CD4-positive, alpha-beta memory T cell (primary cell): Measurements from ENCODE around the gene ARID1B. TPM values are rescaled to one million over a fixed set of nuclear protein-coding genes. Genes with fewer than 3 reads are reported as not detected.

Experiments used
- CTCF ChIA-PET: fragments of 350-600 bp; sonication (Branson Sonifier 250); formaldehyde crosslinking; loops from one replicate; lab custom pipeline; 2021; ENCODE audit warnings: inconsistent platforms; ENCODE audit not compliant: partially characterized antibody; lab: Charles Lee
- POLR2A ChIA-PET: fragments of 350-600 bp; sonication (Branson Sonifier 250); formaldehyde crosslinking; loops from one replicate; lab custom pipeline; 2021; ENCODE audit not compliant: partially characterized antibody; lab: Charles Lee
- DNase-seq, 5 donors: peaks; one replicate each; pipeline versions ENCODE4 v3.0.0 to v3.0.0-alpha.2; 2020 to 2022; ENCODE audit warnings: mixed read lengths in 1 of 5
- H3K27ac ChIP-seq: one replicate; pipeline ENCODE4 v1.7.0; 2013; ENCODE audit warnings: low read depth, low read length
- H3K27me3 ChIP-seq: 2 replicates; pipeline ENCODE4 v1.7.0; 2013; ENCODE audit warnings: mild to moderate bottlenecking, low read length, moderate library complexity; ENCODE audit not compliant: insufficient read depth
- H3K36me3 ChIP-seq: 2 replicates; pipeline ENCODE4 v1.7.0; 2013; ENCODE audit warnings: mild to moderate bottlenecking, low read length, moderate library complexity; ENCODE audit not compliant: insufficient read depth
- H3K4me1 ChIP-seq: 2 replicates; pipeline ENCODE4 v1.7.0; 2013; ENCODE audit warnings: mild to moderate bottlenecking, low read length, moderate library complexity; ENCODE audit not compliant: insufficient read depth
- H3K4me3 ChIP-seq, 2 donors: one replicate each; pipeline ENCODE4 v1.7.0; 2013; ENCODE audit warnings: low read length in 2 of 2, mild to moderate bottlenecking in 1 of 2
- H3K9me3 ChIP-seq, 2 donors: one replicate each; pipeline ENCODE4 v1.7.0; 2013; ENCODE audit warnings: low read length in 2 of 2, control low read depth in 1 of 2; ENCODE audit not compliant: control insufficient read depth in 1 of 2
- H3K27ac Mint-ChIP-seq, 7 donors: one replicate each; pipeline ENCODE4 v1.8.0; 2020 to 2021; ENCODE audit warnings: mixed read lengths in 7 of 7, mild to moderate bottlenecking in 6 of 7, inconsistent platforms in 3 of 7, moderate library complexity in 3 of 7
- H3K27me3 Mint-ChIP-seq, 2 donors: one replicate each; pipeline ENCODE4 v1.8.0; 2020 to 2021; ENCODE audit warnings: mixed read lengths in 2 of 2
- H3K36me3 Mint-ChIP-seq, 2 donors: one replicate each; pipeline ENCODE4 v1.8.0; 2020 to 2021; ENCODE audit warnings: mixed read lengths in 2 of 2, inconsistent platforms in 1 of 2, mild to moderate bottlenecking in 1 of 2
- H3K4me1 Mint-ChIP-seq, 4 donors: one replicate each; pipeline ENCODE4 v1.8.0; 2020 to 2021; ENCODE audit warnings: mixed read lengths in 4 of 4, mild to moderate bottlenecking in 1 of 4
- H3K4me3 Mint-ChIP-seq, 8 donors: one replicate each; pipeline ENCODE4 v1.8.0; 2020 to 2021; ENCODE audit warnings: mixed read lengths in 8 of 8, mild to moderate bottlenecking in 7 of 8, moderate library complexity in 6 of 8, inconsistent platforms in 3 of 8
- H3K9me3 Mint-ChIP-seq, 8 donors: one replicate each; pipeline ENCODE4 v1.8.0; 2020 to 2021; ENCODE audit warnings: mixed read lengths in 8 of 8, mild to moderate bottlenecking in 5 of 8, inconsistent platforms in 3 of 8, moderate library complexity in 1 of 8
- intact Hi-C: fragments of 100-400 bp; cut with micrococcal nuclease; formaldehyde crosslinking; loops from one replicate; pipeline ENCODE4 v1.15.1; 2023
- polyA plus RNA-seq, 2 donors: library from polyadenylated mRNA; unstranded; fragments of 300-500 nt; fragmentation: Illumina TruSeq; gene quantifications; one replicate each; pipeline ENCODE4 v1.2.3, GENCODE V29; 2021
- total RNA-seq, 2 experiments: library from RNA; stranded (reverse); gene quantifications; one replicate each; pipeline ENCODE4 v1.2.3, GENCODE V29; 2021

ARID1B gene
- total and polyA plus RNA-seq, 4 experiments from 2014 or later = 5.4 to 131 (median 72.4) TPM

- no peak overlapping the region for H3K27ac ChIP-seq
- Mint-ChIP-seq H3K4me1 (peaks cover 22 to 51% (median 29%) of the 10 kb centered on the region in 4 donors), H3K27ac (peak overlapping the region in 1 of 7 donors; percentile 36)
These were observed 456.5 kb downstream of the ARID1B start for GRCh38 chr6:157233686-157234085.

GRCh38 chr6:157235600-157236039, 458.4 kb downstream of the ARID1B start:
- peaks cover 24% of the 10 kb centered on the region for H3K4me1 ChIP-seq
- no peaks in the 10 kb centered on the region for H3K36me3 ChIP-seq
- H3K27ac ChIP-seq = no peak overlapping the region
- H3K27ac Mint-ChIP-seq = peak overlapping the region in 6 of 7 donors; percentile 61 to 85 (median 79)
- ChIA-PET POLR2A (interaction anchor here (0.9 to 2.7 kb wide), 8 partner anchors 9 to 215 kb away, joined by 3 to 48 read pairs (median 6); no protein-coding TSS in a partner anchor), CTCF (interaction anchor here (0.7 to 2.4 kb wide), 13 partner anchors 9 to 288 kb away, joined by 3 to 17 read pairs (median 5); no protein-coding TSS in a partner anchor)
- peak; percentile 55 to 68 (median 62) for DNase-seq
- intact Hi-C loops = loop anchor here (1.0 kb wide), 2 partner anchors 14 to 39 kb away; no protein-coding TSS in a partner anchor
- H3K4me1 Mint-ChIP-seq = peaks cover 17 to 38% (median 21%) of the 10 kb centered on the region in 4 donors
- peaks cover 0 to 3% (median 0%) of the 10 kb centered on the region in 8 donors for H3K9me3 Mint-ChIP-seq
- no peaks in the 10 kb centered on the region for H3K9me3 ChIP-seq
- peak overlapping the region; percentile 47 to 70 for H3K4me3 ChIP-seq
- H3K4me3 Mint-ChIP-seq = peak overlapping the region; percentile 90 to 96 (median 92)
- H3K27me3 Mint-ChIP-seq = peaks cover 5 to 8% of the 10 kb centered on the region in 2 donors
- H3K27me3 ChIP-seq = peaks cover 7% of the 10 kb centered on the region
- peaks cover 0 to 7% of the 10 kb centered on the region in 2 donors for H3K36me3 Mint-ChIP-seq

More at GRCh38 chr6:157233686-157234085, 456.5 kb downstream of the ARID1B start:
- intact Hi-C loops = no loop called here
- ChIA-PET POLR2A (interaction anchor here (1.7 kb wide), 1 partner anchor 41 kb away, joined by 9 read pairs; no protein-coding TSS in a partner anchor), CTCF (interaction anchor here (0.5 kb wide), 1 partner anchor 21 kb away, joined by 3 read pairs; no protein-coding TSS in a partner anchor)
- peaks cover 7% of the 10 kb centered on the region for H3K27me3 ChIP-seq
- peak overlapping the region in 7 of 8 donors; percentile 21 to 64 (median 42) for H3K4me3 Mint-ChIP-seq
- DNase-seq = no peak
- no peak overlapping the region for H3K4me3 ChIP-seq
- peaks cover 8% of the 10 kb centered on the region in 2 donors for H3K27me3 Mint-ChIP-seq
- peaks cover 0 to 3% (median 0%) of the 10 kb centered on the region in 8 donors for H3K9me3 Mint-ChIP-seq
- H3K36me3 ChIP-seq = no peaks in the 10 kb centered on the region
- H3K9me3 ChIP-seq = no peaks in the 10 kb centered on the region
- peaks cover 0 to 7% of the 10 kb centered on the region in 2 donors for H3K36me3 Mint-ChIP-seq
- H3K4me1 ChIP-seq = peaks cover 12% of the 10 kb centered on the region

GRCh38 chr6:157236040-157236725, 459.0 kb downstream of the ARID1B start:
- Mint-ChIP-seq H3K4me3 (peak overlapping the region in 7 of 8 donors; percentile 90 to 96 (median 91)), H3K27ac (peak overlapping the region in 2 of 7 donors; percentile 79), H3K9me3 (peaks cover 0 to 3% (median 0%) of the 10 kb centered on the region in 8 donors), H3K36me3 (peaks cover 0 to 7% of the 10 kb centered on the region in 2 donors), H3K4me1 (peaks cover 17 to 38% (median 21%) of the 10 kb centered on the region in 4 donors), H3K27me3 (peaks cover 5 to 8% of the 10 kb centered on the region in 2 donors)
- peaks cover 7% of the 10 kb centered on the region for H3K27me3 ChIP-seq
- no peak for DNase-seq
- H3K4me3 ChIP-seq = peak overlapping the region; percentile 47 to 70
- CTCF ChIA-PET = interaction anchor here (0.7 to 2.4 kb wide), 12 partner anchors 9 to 202 kb away, joined by 3 to 17 read pairs (median 6); no protein-coding TSS in a partner anchor
- H3K36me3 ChIP-seq = no peaks in the 10 kb centered on the region
- POLR2A ChIA-PET = interaction anchor here (0.9 to 2.7 kb wide), 9 partner anchors 7 to 215 kb away, joined by 3 to 48 read pairs (median 6); no protein-coding TSS in a partner anchor
- H3K27ac ChIP-seq = no peak overlapping the region
- H3K9me3 ChIP-seq = no peaks in the 10 kb centered on the region
- peaks cover 25% of the 10 kb centered on the region for H3K4me1 ChIP-seq
- intact Hi-C loops = no loop called here

GRCh38 chr6:157238346-157238745, 461.2 kb downstream of the ARID1B start:
- Mint-ChIP-seq H3K36me3 (peaks cover 0 to 7% of the 10 kb centered on the region in 2 donors), H3K27ac (peak overlapping the region in 2 of 7 donors; percentile 0), H3K4me1 (peaks cover 17 to 30% (median 21%) of the 10 kb centered on the region in 4 donors), H3K27me3 (peaks cover 5 to 8% of the 10 kb centered on the region in 2 donors), H3K9me3 (peaks cover 0 to 3% (median 0%) of the 10 kb centered on the region in 8 donors), H3K4me3 (no peak overlapping the region)
- DNase-seq = no peak
- Histone ChIP-seq H3K4me3 (no peak overlapping the region), H3K27me3 (peaks cover 7% of the 10 kb centered on the region), H3K9me3 (no peaks in the 10 kb centered on the region), H3K4me1 (peaks cover 25% of the 10 kb centered on the region), H3K27ac (no peak overlapping the region), H3K36me3 (no peaks in the 10 kb centered on the region)
- intact Hi-C loops = no loop called here
- CTCF ChIA-PET = no interaction called here
- POLR2A ChIA-PET = no interaction called here

- H3K36me3 Mint-ChIP-seq = peaks cover 0 to 7% of the 10 kb centered on the region in 2 donors
- Histone ChIP-seq H3K4me1 (peaks cover 25% of the 10 kb centered on the region), H3K27me3 (peaks cover 7% of the 10 kb centered on the region), H3K27ac (no peak overlapping the region), H3K4me3 (no peak overlapping the region), H3K9me3 (no peaks in the 10 kb centered on the region), H3K36me3 (no peaks in the 10 kb centered on the region)
- DNase-seq = no peak
- CTCF ChIA-PET = no interaction called here
- peaks cover 12 to 25% (median 16%) of the 10 kb centered on the region in 4 donors for H3K4me1 Mint-ChIP-seq
- peaks cover 0 to 5% (median 1%) of the 10 kb centered on the region in 8 donors for H3K9me3 Mint-ChIP-seq
- H3K27me3 Mint-ChIP-seq = peaks cover 3 to 5% of the 10 kb centered on the region in 2 donors
- no peak overlapping the region for H3K4me3 Mint-ChIP-seq
- intact Hi-C loops = no loop called here
- H3K27ac Mint-ChIP-seq = no peak overlapping the region
- POLR2A ChIA-PET = no interaction called here
These were observed 462.0 kb downstream of the ARID1B start for GRCh38 chr6:157239148-157239547.

- Mint-ChIP-seq H3K36me3 (peaks cover 0 to 7% of the 10 kb centered on the region in 2 donors), H3K27me3 (peaks cover 3 to 5% of the 10 kb centered on the region in 2 donors), H3K4me1 (peaks cover 11 to 22% (median 15%) of the 10 kb centered on the region in 4 donors), H3K4me3 (peak overlapping the region in 1 of 8 donors; percentile 66), H3K27ac (peak overlapping the region in 1 of 7 donors; percentile 36), H3K9me3 (peaks cover 0 to 7% (median 1%) of the 10 kb centered on the region in 8 donors)
- Histone ChIP-seq H3K9me3 (no peaks in the 10 kb centered on the region), H3K4me3 (no peak overlapping the region), H3K36me3 (no peaks in the 10 kb centered on the region), H3K27ac (no peak overlapping the region), H3K4me1 (peaks cover 23% of the 10 kb centered on the region), H3K27me3 (peaks cover 4% of the 10 kb centered on the region)
- no peak for DNase-seq
- ChIA-PET CTCF (no interaction called here), POLR2A (no interaction called here)
- intact Hi-C loops = no loop called here
These were observed 462.5 kb downstream of the ARID1B start for GRCh38 chr6:157239671-157240058.
